Keratinocyte (primary cell): Measurements from ENCODE around the gene GLDN.

Experiments
- CTCF ChIP-seq, 3 experiments: IDR thresholded peaks in 1 of 3; conservative IDR thresholded peaks in 1 of 3; optimal IDR thresholded peaks in 1 of 3; 2 replicates in 2 of 3; 3 replicates in 1 of 3; pipeline versions ENCODE3 to v1.5.1; 2011; ENCODE audit warnings: low read length in 3 of 3, mild to moderate bottlenecking in 3 of 3, moderate library complexity in 2 of 3, control low read depth in 1 of 3, inconsistent platforms in 1 of 3; ENCODE audit not compliant: insufficient read depth in 2 of 3; ENCODE audit errors: extremely low read depth in 1 of 3
- EZH2 ChIP-seq: IDR thresholded peaks from one replicate; pipeline ENCODE4 v1.6.1; 2012; ENCODE audit warnings: inconsistent platforms, mild to moderate bottlenecking, low read length, moderate library complexity

- TF ChIP-seq CTCF (optimal IDR thresholded peaks at IDR 0.05 in 1 of 3, IDR thresholded peaks at IDR 0.05 in 1 of 3, conservative IDR thresholded peaks at IDR 0.05 in 1 of 3; ENCODE audit: extremely low read depth in 1 of 3, insufficient read depth in 2 of 3, low read length in 3 of 3) = no peak
- TF ChIP-seq EZH2 = no peak
These were observed 103.4 kb downstream of the GLDN start for GRCh38 chr15:51444807-51445206.
